SK-N-SH treated with all-trans-retinoic acid at 6 μM for 48 hours (cell line): Measurements from ENCODE around the gene ZNF536.

Source experiments
- ARNTL ChIP-seq: fragments of 450-650 bp; formaldehyde crosslinking; IDR thresholded peaks from 2 replicates; pipeline ENCODE4 v1.5.0; 2020; ENCODE audit warnings: low read depth, mild to moderate bottlenecking, moderate library complexity, borderline replicate concordance
- BACH2 ChIP-seq: fragments of 250-450 bp; sonication (Bioruptor Pico); IDR thresholded peaks from 2 replicates; pipeline ENCODE4 v1.9.0; 2021; ENCODE audit warnings: mild to moderate bottlenecking, borderline replicate concordance
- CSRNP3 ChIP-seq: fragments of 250-450 bp; sonication (Bioruptor Pico); IDR thresholded peaks from 2 replicates; pipeline ENCODE4 v1.5.1; 2021; ENCODE audit warnings: mild to moderate bottlenecking, moderate library complexity
- PATZ1 ChIP-seq: fragments of 250-450 bp; sonication (Bioruptor Pico); IDR thresholded peaks from 2 replicates; pipeline ENCODE4 v1.8.0; 2020; ENCODE audit warnings: mild to moderate bottlenecking, moderate library complexity, borderline replicate concordance
- POU6F1 ChIP-seq: fragments of 250-450 bp; sonication (Bioruptor Pico); IDR thresholded peaks from 2 replicates; pipeline ENCODE4 v1.8.0; 2021; ENCODE audit warnings: low read depth, mild to moderate bottlenecking, moderate library complexity, borderline replicate concordance
- PPARA ChIP-seq: fragments of 250-450 bp; sonication (Bioruptor Pico); IDR thresholded peaks from 2 replicates; pipeline ENCODE4 v1.5.0; 2020; ENCODE audit warnings: mild to moderate bottlenecking, borderline replicate concordance
- RARB ChIP-seq: fragments of 250-450 bp; sonication (Bioruptor Pico); IDR thresholded peaks from 2 replicates; pipeline ENCODE4 v1.8.0; 2021; ENCODE audit warnings: mild to moderate bottlenecking, moderate library complexity
- SNAI2 ChIP-seq: fragments of 250-450 bp; sonication (Bioruptor Pico); IDR thresholded peaks from 2 replicates; pipeline ENCODE4 v1.5.0; 2020; ENCODE audit warnings: mild to moderate bottlenecking, moderate library complexity
- ZNF565 ChIP-seq: fragments of 450-650 bp; formaldehyde crosslinking; conservative IDR thresholded peaks from 2 replicates; pipeline ENCODE4 v1.5.0; 2020; ENCODE audit warnings: low read depth, mild to moderate bottlenecking, moderate library complexity
- ZNF8 ChIP-seq: fragments of 450-650 bp; formaldehyde crosslinking; IDR thresholded peaks from 2 replicates; pipeline ENCODE4 v1.5.0; 2020; ENCODE audit warnings: mild to moderate bottlenecking, moderate library complexity

GRCh38 chr19:30471441-30471840 lies 99.3 kb downstream of the ZNF536 start:
- TF ChIP-seq ZNF565 (no peak), BACH2 (no peak), ZNF8 (CRISPR knock-in tag) (no peak), PPARA (no peak), ARNTL (CRISPR knock-in tag) (no peak), POU6F1 (CRISPR knock-in tag) (no peak), CSRNP3 (no peak), RARB (CRISPR knock-in tag) (no peak), PATZ1 (CRISPR knock-in tag) (no peak), SNAI2 (no peak)
